Measurements from ENCODE around the gene FAM53B. TPM values are rescaled to one million over a fixed set of nuclear protein-coding genes. Genes with fewer than 3 reads are reported as not detected.
A peak's percentile ranks its signal among the peaks of the same experiment; 100 is the strongest.

FAM53B gene
- total RNA-seq, 2 experiments from 2014 or later = 33.5 to 45.5 TPM

DNA sequence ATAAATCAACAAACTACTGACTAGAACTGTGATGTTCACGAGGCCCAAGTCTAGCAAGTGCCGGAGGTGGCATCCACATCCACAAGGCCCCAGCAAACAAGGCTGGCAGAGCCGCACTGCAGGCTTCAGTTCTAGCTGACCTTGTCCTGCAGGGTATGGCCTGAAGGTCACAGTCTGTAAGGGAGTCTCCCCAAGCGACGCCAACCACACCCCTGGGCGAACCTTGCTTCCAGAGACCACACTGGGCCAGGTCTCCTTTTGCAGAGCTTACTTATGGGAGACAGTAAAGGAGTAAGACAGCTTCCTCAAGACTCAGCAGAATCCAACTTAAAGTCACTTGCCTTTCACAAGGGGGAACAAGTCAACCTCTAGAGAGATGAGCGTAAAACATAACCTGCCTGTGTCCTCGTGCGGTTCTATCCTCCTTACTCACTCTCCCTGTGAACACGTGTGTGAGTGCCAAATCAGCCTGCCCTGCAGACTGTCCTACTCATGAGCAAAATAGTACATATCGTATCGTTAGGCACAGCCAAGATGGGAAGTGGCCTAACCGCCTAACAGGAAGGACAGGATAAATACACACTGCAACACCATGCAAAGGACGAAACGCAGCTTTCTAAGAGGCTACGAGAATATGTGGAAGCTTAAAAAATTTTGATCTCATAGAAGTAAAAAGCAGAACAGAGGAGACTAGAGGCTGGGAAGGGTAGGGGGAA is 22.7 kb downstream of the FAM53B start:
- H3K36me3 Mint-ChIP-seq = peaks cover 23% of the 10 kb centered on the region
- DNase-seq = no peak
- H3K27ac Mint-ChIP-seq = peak overlapping the region; percentile 73
- no peaks in the 10 kb centered on the region for H3K9me3 Mint-ChIP-seq (ENCODE audit: low read depth)
- H3K27me3 Mint-ChIP-seq = no peaks in the 10 kb centered on the region
- CTCF ChIA-PET = interaction anchor here (0.7 to 9.0 kb wide), 7 partner anchors 12 to 43 kb away, joined by 3 to 106 read pairs (median 7); no protein-coding TSS in a partner anchor
- ATAC-seq = no peak
- no peak overlapping the region for H3K4me3 Mint-ChIP-seq
- peaks cover 93% of the 10 kb centered on the region for H3K4me1 Mint-ChIP-seq

DNA sequence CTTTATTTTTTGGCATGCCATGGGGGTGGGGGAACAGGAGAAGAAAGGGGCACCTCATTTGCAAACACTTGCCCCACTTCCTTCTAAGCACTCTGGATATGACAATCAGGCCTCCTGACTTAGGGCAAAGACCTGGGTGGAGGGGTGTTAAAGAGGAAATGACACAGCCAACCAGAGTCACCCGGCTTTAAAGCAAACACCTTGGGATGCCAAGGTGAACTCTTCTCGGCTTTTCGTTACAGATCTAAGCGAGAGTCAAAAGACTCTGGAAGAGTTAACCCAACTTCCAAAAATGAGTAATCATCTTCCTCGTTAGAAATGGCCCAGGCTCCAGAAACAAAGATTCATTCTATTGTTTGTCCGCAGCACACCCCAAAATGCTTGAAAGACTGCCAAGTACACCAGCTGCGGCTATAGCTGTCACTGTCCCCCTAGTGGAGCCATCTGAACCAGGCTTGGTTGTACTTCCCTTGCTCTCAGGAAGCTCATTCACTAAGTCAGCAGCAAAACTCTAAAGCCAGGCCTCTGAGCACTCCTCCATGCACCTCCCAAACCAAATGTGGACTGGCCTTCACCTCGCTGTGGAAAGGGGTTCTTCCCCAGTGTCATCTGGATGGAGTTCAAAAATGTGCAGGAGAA is 24.8 kb downstream of the FAM53B start:
- no peaks in the 10 kb centered on the region for H3K27me3 Mint-ChIP-seq
- H3K4me3 Mint-ChIP-seq = peak overlapping the region; percentile 60
- ATAC-seq = peak; percentile 61
- peak overlapping the region; percentile 91 for H3K27ac Mint-ChIP-seq
- CTCF ChIA-PET = interaction anchor here (0.8 to 9.0 kb wide), 17 partner anchors 9 to 179 kb away, joined by 3 to 106 read pairs (median 6); no protein-coding TSS in a partner anchor
- H3K36me3 Mint-ChIP-seq = peaks cover 17% of the 10 kb centered on the region
- H3K9me3 Mint-ChIP-seq (ENCODE audit: low read depth) = no peaks in the 10 kb centered on the region
- H3K4me1 Mint-ChIP-seq = peaks cover 92% of the 10 kb centered on the region
- DNase-seq = peak; percentile 87

DNA sequence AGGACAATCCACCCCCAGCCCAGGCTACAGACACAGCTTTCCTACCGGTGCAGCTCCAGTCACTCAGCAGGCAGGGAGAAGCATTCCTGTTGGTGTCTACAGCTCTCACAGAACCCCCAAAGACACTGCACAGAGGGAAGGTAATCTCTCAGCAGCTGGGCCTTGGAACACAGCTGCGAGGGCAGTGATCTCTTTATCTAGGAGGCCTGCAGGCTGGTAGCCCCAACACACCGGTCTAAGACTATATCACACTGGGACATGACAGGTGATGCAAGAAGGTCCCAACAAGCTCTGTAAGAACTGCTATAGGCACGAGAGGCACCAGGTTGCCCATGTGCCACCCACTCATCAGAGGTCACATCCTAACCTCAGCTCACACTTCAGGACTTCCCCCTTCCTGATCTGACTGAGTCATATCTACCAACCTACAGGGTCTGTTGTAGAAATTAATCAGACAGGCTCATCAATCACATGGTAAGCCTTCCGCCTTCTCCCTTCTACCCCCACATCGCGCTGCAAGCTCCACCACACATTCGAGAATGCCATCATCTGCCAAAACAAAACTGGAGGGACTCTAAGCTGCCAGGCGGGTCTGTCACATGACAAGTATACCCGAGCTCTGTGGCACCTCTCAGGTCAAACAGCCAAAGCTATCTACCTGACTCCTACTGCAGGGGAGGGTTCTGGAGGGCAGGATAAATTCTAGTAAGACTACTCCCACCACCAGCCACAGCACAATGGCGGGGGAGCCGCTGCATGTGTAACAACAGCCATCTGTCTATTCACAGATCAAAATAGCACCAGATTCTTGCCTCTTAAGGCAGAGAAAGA is 26.1 kb downstream of the FAM53B start:
- H3K4me3 Mint-ChIP-seq = peak overlapping the region; percentile 50
- DNase-seq (peak; percentile 87), ATAC-seq (peak; percentile 75)
- CTCF ChIA-PET = interaction anchor here (0.8 to 9.0 kb wide), 16 partner anchors 10 to 178 kb away, joined by 3 to 106 read pairs (median 10); no protein-coding TSS in a partner anchor
- H3K4me1 Mint-ChIP-seq = peaks cover 91% of the 10 kb centered on the region
- H3K9me3 Mint-ChIP-seq (ENCODE audit: low read depth) = no peaks in the 10 kb centered on the region
- no peaks in the 10 kb centered on the region for H3K27me3 Mint-ChIP-seq
- H3K27ac Mint-ChIP-seq = peak overlapping the region; percentile 91
- peaks cover 17% of the 10 kb centered on the region for H3K36me3 Mint-ChIP-seq

DNA sequence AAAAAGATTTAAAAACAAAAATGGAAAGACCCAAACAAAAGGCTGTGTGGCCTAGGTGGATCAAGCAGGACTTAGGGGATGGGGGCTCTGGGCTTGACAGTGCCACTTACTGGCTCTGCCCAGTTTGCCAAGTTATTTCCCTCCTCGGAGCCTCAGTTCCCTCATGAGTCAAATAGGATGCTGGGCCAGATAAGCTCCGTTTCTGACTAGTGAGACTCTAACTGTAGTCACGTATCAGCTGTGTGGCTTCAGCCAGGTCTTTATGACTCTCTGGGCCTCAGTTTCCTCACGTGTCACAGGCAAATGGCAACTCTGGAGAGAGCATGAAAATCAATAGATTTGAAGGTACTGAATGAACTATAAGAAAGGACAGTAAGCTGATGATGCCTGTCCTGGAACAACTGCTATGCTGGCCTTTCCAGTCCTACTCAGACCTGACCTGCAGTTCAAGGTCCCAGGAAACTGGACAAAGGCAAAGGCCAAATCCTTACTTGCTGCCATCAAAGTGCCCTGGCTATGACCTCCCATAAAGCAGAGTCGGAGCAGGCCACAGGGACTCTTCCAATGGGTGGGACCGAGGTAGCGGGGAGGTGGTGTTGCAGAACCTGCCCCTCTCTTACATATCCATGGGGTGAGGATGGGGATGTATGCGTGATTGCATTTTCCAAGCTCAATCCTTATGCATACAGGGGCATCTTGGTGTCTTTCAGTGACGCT is 27.0 kb downstream of the FAM53B start:
- DNase-seq (no peak), ATAC-seq (no peak)
- Mint-ChIP-seq H3K9me3 (ENCODE audit: low read depth) (no peaks in the 10 kb centered on the region), H3K36me3 (peaks cover 24% of the 10 kb centered on the region), H3K4me3 (no peak overlapping the region), H3K4me1 (peaks cover 90% of the 10 kb centered on the region), H3K27me3 (no peaks in the 10 kb centered on the region), H3K27ac (peak overlapping the region; percentile 91)
- CTCF ChIA-PET = interaction anchor here (2.7 to 9.0 kb wide), 8 partner anchors 11 to 68 kb away, joined by 14 to 106 read pairs (median 53); no protein-coding TSS in a partner anchor

DNA sequence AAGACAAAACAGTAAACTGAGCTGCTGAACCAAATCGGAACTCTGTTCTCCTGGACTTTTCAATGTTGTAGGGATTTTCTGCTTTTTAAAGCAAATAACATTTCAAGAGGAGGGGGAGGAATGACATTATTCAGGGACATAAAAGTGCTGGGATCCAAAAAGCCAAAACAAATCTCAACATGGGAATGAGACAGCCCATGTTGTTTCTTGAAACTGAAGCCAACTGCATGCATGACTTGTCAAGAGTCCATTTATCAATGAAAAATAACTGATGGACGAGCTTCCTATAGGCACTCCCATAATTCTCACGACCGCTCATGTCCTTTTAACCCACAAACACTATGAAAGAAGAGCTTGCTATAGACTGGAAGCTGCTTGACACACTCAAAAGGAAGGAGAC is 27.8 kb downstream of the FAM53B start:
- no peaks in the 10 kb centered on the region for H3K27me3 Mint-ChIP-seq
- DNase-seq (no peak), ATAC-seq (no peak)
- H3K4me1 Mint-ChIP-seq = peaks cover 83% of the 10 kb centered on the region
- no peak overlapping the region for H3K4me3 Mint-ChIP-seq
- CTCF ChIA-PET = interaction anchor here (3.5 to 9.0 kb wide), 3 partner anchors 17 to 67 kb away, joined by 40 to 106 read pairs (median 62); no protein-coding TSS in a partner anchor
- H3K36me3 Mint-ChIP-seq = peaks cover 24% of the 10 kb centered on the region
- no peaks in the 10 kb centered on the region for H3K9me3 Mint-ChIP-seq (ENCODE audit: low read depth)
- peak overlapping the region; percentile 61 for H3K27ac Mint-ChIP-seq

DNA sequence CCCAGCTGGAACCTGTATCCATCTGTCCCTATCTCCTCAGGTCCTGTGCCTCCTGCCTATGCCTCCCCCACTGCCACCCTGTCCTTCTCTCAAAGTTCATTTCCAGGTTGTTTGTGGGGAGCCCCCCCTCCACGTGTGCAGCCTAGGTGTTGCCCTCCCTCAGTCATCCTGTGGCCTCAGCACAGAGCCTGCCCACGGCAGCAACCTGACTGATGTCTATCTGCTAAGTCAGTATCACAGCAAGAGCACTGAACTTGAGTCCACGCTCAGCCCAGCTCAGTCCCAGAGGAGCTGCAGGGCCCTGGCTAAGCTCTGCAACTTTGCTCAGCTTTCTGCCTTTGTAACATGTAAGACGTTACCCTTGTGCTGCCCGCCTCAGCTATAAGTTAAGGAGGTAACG is 28.7 kb downstream of the FAM53B start:
- Mint-ChIP-seq H3K27ac (peak overlapping the region; percentile 61), H3K4me3 (no peak overlapping the region), H3K9me3 (ENCODE audit: low read depth) (no peaks in the 10 kb centered on the region), H3K27me3 (no peaks in the 10 kb centered on the region), H3K36me3 (peaks cover 22% of the 10 kb centered on the region), H3K4me1 (peaks cover 82% of the 10 kb centered on the region)
- CTCF ChIA-PET = interaction anchor here (0.7 to 9.0 kb wide), 7 partner anchors 9 to 66 kb away, joined by 3 to 106 read pairs (median 6); no protein-coding TSS in a partner anchor
- no peak for ATAC-seq
- DNase-seq = peak; percentile 61

DNA sequence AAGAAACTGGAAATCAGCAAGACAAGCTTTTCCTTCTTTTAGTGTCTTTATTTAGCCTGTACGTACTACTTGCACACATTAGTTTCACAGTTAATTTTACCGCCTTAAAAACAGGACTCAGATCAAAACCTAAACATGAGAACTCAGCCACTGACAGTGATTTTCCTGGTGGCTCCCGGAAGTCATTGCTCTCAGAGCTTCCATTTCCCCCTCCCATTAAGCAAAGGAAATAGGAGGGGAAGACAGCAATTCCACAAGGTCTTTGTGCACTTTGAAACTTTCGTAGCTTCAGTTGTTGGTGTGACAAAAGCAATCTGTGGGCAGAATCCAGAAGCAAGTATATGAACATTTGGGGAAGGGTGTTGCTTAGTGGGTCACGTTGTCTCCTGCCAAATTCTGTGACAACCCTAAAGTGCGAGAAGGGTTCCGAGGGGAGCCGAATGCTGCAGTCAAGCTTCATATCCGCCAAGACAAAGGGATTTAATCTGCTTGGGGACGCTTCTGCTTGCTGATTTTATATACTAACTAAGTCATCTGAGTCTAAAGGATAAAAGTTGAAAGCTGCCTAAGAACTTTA is 30.4 kb downstream of the FAM53B start:
- no peak overlapping the region for H3K4me3 Mint-ChIP-seq

DNA sequence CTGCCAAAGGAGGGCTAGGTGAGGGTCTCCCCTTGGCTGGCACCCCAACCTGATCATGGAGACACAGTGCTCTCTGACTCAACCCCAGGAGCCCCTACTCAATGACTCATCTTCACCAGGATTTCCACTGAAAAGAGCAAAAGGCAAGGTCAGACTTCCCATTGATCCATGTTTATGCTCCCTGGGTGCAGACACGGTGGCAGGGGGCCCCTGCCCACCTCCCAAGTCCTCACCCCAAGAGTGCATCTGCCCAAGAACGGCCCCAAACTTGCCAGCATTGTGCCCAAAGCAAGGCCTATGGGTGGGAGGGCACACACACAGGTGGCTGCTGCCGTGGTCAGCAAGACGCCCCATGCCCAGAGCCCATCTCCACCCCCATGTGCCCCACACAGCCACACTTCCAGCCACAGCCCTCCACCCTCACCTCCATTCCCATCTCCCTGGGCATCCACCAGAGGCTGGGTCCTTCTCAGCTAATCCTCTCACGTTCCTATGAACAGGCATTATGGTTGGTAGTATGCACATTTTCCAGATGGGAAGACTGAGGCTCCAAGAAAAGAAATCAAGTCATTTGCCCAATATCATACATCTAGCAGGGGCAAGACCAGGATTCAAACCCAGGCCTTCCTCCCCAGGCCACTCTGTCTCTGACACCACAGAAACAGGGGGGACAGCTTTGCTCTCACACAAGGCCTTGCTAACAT is 31.3 kb downstream of the FAM53B start:
- no peaks in the 10 kb centered on the region for H3K9me3 Mint-ChIP-seq (ENCODE audit: low read depth)
- no peak for ATAC-seq
- peaks cover 19% of the 10 kb centered on the region for H3K36me3 Mint-ChIP-seq
- CTCF ChIA-PET = interaction anchor here (1.3 to 3.0 kb wide), 3 partner anchors 8 to 28 kb away, joined by 5 to 10 read pairs (median 8); no protein-coding TSS in a partner anchor
- H3K27me3 Mint-ChIP-seq = no peaks in the 10 kb centered on the region
- H3K4me1 Mint-ChIP-seq = peaks cover 85% of the 10 kb centered on the region
- H3K27ac Mint-ChIP-seq = no peak overlapping the region
- no peak overlapping the region for H3K4me3 Mint-ChIP-seq
- DNase-seq = no peak

More for the DNA sequence above, 30.4 kb downstream of the FAM53B start:
- DNase-seq (no peak), ATAC-seq (no peak)
- peak overlapping the region; percentile 12 for H3K27ac Mint-ChIP-seq
- peaks cover 85% of the 10 kb centered on the region for H3K4me1 Mint-ChIP-seq
- no peaks in the 10 kb centered on the region for H3K27me3 Mint-ChIP-seq
- peaks cover 19% of the 10 kb centered on the region for H3K36me3 Mint-ChIP-seq
- H3K9me3 Mint-ChIP-seq (ENCODE audit: low read depth) = no peaks in the 10 kb centered on the region
- CTCF ChIA-PET = interaction anchor here (0.7 to 3.0 kb wide), 9 partner anchors 9 to 249 kb away, joined by 3 to 10 read pairs (median 5); no protein-coding TSS in a partner anchor

DNA sequence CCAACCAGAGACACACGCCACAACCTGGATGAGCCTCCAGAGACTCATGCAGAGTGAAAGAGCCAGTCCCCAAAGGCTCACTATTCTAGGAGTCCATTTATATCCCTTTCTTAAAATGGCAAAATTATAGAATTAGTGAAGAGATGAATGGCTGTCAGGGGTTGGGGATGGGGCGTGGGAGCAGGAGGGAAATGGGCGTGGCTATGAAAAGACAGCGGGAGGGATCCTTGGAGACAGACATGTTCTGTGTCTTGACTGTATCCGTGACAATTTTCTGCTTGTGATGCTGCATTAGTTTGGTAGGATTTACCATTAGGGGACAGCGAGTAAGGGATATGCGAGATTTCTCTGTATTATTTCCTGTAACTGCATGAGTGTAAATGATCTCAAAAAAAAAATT is 33.0 kb downstream of the FAM53B start:
- H3K27ac Mint-ChIP-seq = no peak overlapping the region
- CTCF ChIA-PET = interaction anchor here (10.8 kb wide), 1 partner anchor 7 kb away, joined by 76 read pairs; no protein-coding TSS in a partner anchor
- H3K27me3 Mint-ChIP-seq = no peaks in the 10 kb centered on the region
- H3K4me1 Mint-ChIP-seq = peaks cover 83% of the 10 kb centered on the region
- no peaks in the 10 kb centered on the region for H3K9me3 Mint-ChIP-seq (ENCODE audit: low read depth)
- H3K4me3 Mint-ChIP-seq = no peak overlapping the region
- peaks cover 7% of the 10 kb centered on the region for H3K36me3 Mint-ChIP-seq
- ATAC-seq (no peak), DNase-seq (no peak)

DNA sequence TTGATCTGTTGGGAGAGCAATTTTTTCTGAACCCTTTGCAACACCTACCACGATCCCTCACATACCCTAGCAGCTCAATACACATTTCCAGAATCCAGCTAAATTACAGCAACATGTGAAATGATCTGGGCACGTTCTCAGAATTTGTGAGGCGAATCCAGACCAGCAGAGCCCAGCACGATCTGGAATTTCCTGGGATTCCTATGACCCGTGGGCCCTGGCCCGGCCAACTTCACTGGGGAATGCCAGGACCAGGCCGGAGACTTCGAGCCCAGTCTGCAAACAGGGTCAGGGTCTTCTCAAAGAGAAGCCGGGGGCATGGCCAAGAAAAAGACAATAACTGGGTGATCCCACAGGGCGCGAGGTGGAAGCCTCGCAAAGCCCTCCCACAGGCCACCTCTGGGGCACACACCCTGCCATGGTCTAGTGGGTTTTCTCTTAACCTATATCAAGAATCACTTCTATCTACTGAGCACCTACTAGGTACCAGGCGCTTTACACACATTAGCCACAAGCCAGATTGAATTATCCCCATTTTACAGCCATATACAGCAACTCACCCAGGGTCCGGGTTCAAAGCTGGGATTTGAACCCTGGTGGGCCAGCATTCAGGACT is 33.8 kb downstream of the FAM53B start:
- no peak for DNase-seq
- Mint-ChIP-seq H3K36me3 (peaks cover 7% of the 10 kb centered on the region), H3K4me1 (peaks cover 83% of the 10 kb centered on the region), H3K27me3 (no peaks in the 10 kb centered on the region), H3K4me3 (no peak overlapping the region), H3K27ac (no peak overlapping the region), H3K9me3 (ENCODE audit: low read depth) (no peaks in the 10 kb centered on the region)
- CTCF ChIA-PET = interaction anchor here (0.8 to 10.8 kb wide), 2 partner anchors 8 to 9 kb away, joined by 3 to 76 read pairs; no protein-coding TSS in a partner anchor
- no peak for ATAC-seq

DNA sequence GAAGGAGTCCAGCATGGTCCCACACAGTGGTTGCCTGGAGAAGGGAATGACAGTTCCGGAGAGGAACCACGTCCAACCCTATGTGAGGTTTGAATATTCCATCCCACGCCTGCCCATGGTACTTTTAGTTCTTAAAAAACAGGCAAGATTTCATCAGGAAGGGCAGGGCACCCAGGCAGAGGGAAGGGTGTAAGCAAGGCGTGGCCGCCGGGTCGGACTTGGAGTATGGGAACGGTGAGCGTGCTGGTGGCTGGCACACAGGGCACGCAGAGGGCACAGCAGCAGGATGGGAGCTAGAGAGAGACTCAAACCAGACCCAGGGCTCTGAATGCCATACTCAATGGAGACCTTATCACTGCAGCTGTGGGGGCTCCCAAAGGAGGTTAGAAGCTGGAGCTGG is 34.3 kb downstream of the FAM53B start:
- peaks cover 83% of the 10 kb centered on the region for H3K4me1 Mint-ChIP-seq
- peaks cover 8% of the 10 kb centered on the region for H3K36me3 Mint-ChIP-seq
- H3K27me3 Mint-ChIP-seq = no peaks in the 10 kb centered on the region
- no peak overlapping the region for H3K4me3 Mint-ChIP-seq
- H3K9me3 Mint-ChIP-seq (ENCODE audit: low read depth) = no peaks in the 10 kb centered on the region
- CTCF ChIA-PET = interaction anchor here (0.8 to 10.8 kb wide), 2 partner anchors 9 kb away, joined by 3 to 76 read pairs; no protein-coding TSS in a partner anchor
- ATAC-seq (no peak), DNase-seq (no peak)
- H3K27ac Mint-ChIP-seq = peak overlapping the region; percentile 37

All from activated CD8-positive, alpha-beta memory T cell treated with anti-CD3 and anti-CD28 coated beads, Interleukin-2, amount 10 ng/mL, durations not matched to agents 7 days and 5 days (primary cell).